Retinal pigment epithelial cell (primary cell): ENCODE data around the gene LRRC37A2.
"Not testable (repeated sequence)": the region's sequence is repeated elsewhere in the genome, so short reads cannot be mapped to it uniquely, and the experiment has no call there.

ENCODE experiments used
- DNase-seq: peaks from one replicate; pipeline ENCODE4 v3.0.0-alpha.2; 2010; ENCODE audit warnings: low read depth
- H3K4me3 ChIP-seq: 2 replicates; pipeline ENCODE4 v1.5.1; 2011; ENCODE audit warnings: mild to moderate bottlenecking, low read length, control low read depth, moderate library complexity

Gene LRRC37A2

GRCh38 chr17:46512168-46512567, at the start of gene LRRC37A2:
LRRC37A2 (plus strand) TSS chr17:46512468; CDS start chr17:46512713, 245 bp downstream.
- not testable (repeated sequence) for H3K4me3 ChIP-seq, DNase-seq

DNA sequence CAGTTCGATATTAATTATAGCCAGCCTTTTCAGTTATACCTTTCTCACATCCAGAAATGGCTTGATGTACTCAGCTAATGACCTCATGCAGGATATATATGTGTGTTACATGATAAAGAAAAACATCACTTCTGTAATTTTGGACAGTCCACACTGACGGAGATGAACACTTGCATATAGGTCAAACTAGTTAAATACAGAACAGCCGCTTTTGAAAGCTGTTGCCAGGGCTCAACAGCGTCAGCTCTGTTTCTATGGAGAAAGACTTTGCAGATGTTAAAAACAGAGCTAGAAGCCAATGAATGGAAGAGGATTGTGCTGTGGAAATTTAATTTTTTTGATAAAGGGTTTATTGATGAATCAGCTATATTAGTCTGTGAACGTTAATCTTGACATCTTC, 44.6 kb upstream of the LRRC37A2 start:
- not testable (repeated sequence) for DNase-seq, H3K4me3 ChIP-seq

DNA sequence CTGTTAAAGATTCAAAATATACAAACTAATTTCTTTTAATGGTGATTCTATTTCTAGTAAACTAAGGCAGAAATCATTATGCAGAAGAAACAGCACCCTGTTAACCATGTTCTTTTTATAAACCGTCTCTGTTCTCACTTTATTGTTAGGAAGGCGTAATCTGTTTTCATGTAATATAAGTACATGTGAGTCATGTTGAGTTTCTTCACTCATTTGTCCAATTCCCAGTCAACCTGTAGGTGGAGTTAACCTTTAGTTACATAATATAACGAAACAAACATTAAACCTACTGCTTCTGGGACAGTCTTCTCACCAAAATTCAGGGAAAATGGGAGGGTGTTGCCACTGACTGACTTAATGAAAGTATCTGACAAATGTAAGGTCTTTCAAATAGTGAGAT, 37.8 kb upstream of the LRRC37A2 start:
- DNase-seq, H3K4me3 ChIP-seq: not testable (repeated sequence)

DNA sequence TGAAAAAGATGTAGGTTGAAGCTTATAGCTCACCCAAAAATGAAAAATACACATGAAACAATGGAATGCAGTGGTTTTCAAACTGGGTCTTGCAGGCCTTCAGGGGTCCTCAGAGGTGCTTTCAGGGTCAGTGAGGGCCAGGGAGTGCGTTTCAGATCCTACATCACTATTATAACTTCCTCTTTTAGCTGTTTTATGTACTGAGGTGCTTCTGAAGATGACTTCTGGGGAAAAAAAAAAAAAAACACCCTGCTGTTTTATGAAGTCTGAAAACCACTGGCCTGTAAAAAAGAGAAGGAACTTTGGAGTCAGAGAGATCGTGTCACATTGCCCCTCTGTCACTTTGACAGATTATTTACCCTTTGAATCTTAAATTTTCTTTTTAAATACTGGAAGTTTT, 36.7 kb upstream of the LRRC37A2 start:
- DNase-seq, H3K4me3 ChIP-seq: not testable (repeated sequence)

GRCh38 chr17:46478823-46479222, 33.4 kb upstream of the LRRC37A2 start:
- H3K4me3 ChIP-seq, DNase-seq: not testable (repeated sequence)

DNA sequence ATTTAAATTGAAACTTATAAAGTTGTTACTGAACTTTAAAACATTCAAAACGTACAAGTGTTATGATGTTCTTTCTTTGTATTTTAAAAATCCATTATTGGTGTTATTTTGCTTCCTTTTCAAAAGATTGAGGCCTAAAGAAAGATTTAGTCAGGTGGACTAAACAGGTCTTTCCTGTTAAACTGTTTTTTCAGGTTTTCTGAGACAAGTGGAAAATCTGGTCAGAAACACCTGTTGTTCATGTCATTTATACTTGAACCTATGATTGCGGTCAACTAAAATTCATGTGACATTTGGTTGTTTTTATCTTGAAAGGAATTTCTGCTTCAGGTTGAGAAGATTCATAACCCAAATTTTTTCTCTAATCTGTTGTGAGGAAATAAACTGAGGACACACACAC, 31.0 kb upstream of the LRRC37A2 start:
- H3K4me3 ChIP-seq, DNase-seq: not testable (repeated sequence)

GRCh38 chr17:46492021-46492420, 20.2 kb upstream of the LRRC37A2 start:
- not testable (repeated sequence) for H3K4me3 ChIP-seq, DNase-seq

DNA sequence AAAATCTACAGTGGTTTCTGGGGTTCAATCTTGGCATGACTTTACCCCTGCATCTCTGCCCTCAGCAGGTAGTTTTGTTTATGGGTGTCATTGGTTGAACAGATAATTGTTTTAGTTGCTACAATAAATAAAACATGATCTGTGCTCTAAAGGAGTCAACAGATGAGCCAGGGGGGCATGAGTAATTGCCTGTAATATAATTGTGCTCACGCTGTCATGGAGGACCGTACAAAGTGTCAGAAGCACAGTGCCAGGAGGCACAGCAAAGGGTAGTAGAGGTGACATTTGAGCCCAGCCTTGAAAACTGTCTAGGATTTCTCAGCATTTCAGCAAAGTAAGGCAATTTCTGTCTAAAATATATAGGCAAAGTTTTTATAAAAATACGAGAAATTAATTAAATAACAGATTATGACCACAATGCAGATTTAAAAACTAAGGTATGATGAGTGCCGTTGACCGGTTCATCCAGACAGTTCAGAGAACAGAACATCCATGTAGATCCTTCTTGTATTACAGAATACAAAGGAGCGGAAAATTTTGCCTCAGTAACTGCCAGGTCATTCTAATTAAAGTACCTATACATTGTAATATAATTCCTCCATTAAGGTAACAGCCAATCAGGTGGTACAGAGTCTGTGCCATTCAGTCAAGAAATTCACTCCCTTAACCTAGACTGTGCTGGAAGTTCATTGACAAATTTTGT, 12.7 kb upstream of the LRRC37A2 start:
- not testable (repeated sequence) for H3K4me3 ChIP-seq, DNase-seq

GRCh38 chr17:46505896-46506295, 6.4 kb upstream of the LRRC37A2 start:
- H3K4me3 ChIP-seq, DNase-seq: not testable (repeated sequence)

DNA sequence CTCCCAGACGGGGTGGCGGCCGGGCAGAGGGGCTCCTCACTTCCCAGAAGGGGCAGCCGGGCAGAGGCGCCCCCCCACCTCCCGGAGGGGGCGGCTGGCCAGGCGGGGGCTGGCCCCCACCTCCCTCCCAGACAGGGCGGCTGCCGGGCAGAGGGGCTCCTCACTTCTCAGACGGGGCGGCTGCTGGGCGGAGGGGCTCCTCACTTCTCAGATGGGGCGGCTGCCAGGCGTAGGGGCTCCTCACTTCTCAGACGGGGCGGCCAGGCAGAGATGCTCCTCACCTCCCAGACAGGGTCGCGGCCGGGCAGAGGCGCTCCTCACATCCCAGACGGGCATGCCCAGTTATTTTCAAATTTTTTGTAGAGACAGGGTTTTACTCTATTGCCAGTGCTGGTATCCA, 22.4 kb downstream of the LRRC37A2 start:
- not testable (repeated sequence) for H3K4me3 ChIP-seq, DNase-seq

DNA sequence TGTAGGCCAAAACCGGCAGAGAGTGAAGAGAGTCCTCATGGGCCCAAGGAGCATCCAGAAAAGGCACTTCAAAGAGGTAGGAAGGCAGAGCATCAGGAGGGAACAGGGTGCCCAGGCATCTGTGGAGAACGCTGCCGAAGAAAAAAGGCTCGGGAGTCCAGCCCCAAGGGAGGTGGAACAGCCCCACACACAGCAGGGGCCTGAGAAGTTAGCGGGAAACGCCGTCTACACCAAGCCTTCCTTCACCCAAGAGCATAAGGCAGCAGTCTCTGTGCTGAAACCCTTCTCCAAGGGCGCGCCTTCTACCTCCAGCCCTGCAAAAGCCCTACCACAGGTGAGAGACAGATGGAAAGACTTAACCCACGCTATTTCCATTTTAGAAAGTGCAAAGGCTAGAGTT, 36.3 kb downstream of the LRRC37A2 start:
- not testable (repeated sequence) for H3K4me3 ChIP-seq, DNase-seq

- DNase-seq = not testable (repeated sequence)
Observed at GRCh38 chr17:46559155-46559554, 46.9 kb downstream of the LRRC37A2 start.

GRCh38 chr17:46560048-46560447, 47.8 kb downstream of the LRRC37A2 start:
- not testable (repeated sequence) for DNase-seq, H3K4me3 ChIP-seq

More at GRCh38 chr17:46559155-46559554, 46.9 kb downstream of the LRRC37A2 start:
- not testable (repeated sequence) for H3K4me3 ChIP-seq

GRCh38 chr17:46566284-46566683, 54.0 kb downstream of the LRRC37A2 start:
- H3K4me3 ChIP-seq, DNase-seq: not testable (repeated sequence)

DNA sequence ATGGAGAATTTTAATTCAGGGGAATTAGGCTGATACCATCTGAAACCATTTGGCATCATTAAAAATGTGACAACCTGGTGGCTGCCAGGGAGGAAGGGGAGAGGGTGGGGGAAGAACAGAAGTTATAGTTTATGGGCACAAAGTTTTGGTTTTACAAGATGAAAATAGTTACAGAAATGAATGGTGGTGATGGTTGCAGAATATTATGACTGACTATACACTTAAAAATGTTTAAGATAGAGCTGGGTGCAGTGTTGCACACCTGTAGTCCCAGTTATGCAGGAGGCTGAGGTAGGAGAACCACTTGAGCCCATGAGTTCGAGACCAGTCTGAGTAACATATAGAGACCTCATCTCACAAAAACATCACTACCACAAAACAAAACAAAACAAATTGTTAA, 54.7 kb downstream of the LRRC37A2 start:
- H3K4me3 ChIP-seq, DNase-seq: not testable (repeated sequence)

GRCh38 chr17:46571796-46572195, 59.5 kb downstream of the LRRC37A2 start:
- H3K4me3 ChIP-seq, DNase-seq: not testable (repeated sequence)

GRCh38 chr17:46579083-46580075, 67.1 kb downstream of the LRRC37A2 start, which contains the start of gene ARL17A:
ARL17A (minus strand) TSS chr17:46579691; CDS start chr17:46576322, 3,369 bp downstream.
- H3K4me3 ChIP-seq, DNase-seq: not testable (repeated sequence)

DNA sequence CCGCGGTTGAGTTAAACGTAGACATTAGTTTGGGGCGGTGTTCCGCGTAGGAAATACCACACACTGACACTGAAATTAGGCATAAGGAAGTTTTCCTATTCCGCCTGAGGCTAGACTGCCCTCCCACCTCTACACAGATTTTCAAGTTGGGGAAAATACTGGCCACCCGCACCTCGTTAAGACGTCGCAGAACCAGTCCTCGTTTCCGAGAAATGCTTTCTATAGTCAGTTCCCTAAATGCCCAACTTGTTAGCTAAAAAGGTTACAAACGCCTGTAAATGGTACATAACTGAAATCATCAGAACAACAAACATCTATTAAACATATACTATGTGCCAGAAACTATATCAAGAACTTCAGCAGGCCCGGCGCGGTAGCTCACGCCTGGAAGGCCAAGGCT, 67.8 kb downstream of the LRRC37A2 start:
- not testable (repeated sequence) for DNase-seq, H3K4me3 ChIP-seq

GRCh38 chr17:46585444-46585843, 73.2 kb downstream of the LRRC37A2 start:
- not testable (repeated sequence) for H3K4me3 ChIP-seq, DNase-seq
